Measurements from ENCODE around the gene TPM1. TPM values are rescaled to one million over a fixed set of nuclear protein-coding genes. Genes with fewer than 3 reads are reported as not detected.
A peak's percentile ranks its signal among the peaks of the same experiment; 100 is the strongest.

The TPM1 gene
- polyA plus RNA-seq, 1 of the 3 experiments (the other 2 are of a cell fraction): 1,371 TPM

DNA sequence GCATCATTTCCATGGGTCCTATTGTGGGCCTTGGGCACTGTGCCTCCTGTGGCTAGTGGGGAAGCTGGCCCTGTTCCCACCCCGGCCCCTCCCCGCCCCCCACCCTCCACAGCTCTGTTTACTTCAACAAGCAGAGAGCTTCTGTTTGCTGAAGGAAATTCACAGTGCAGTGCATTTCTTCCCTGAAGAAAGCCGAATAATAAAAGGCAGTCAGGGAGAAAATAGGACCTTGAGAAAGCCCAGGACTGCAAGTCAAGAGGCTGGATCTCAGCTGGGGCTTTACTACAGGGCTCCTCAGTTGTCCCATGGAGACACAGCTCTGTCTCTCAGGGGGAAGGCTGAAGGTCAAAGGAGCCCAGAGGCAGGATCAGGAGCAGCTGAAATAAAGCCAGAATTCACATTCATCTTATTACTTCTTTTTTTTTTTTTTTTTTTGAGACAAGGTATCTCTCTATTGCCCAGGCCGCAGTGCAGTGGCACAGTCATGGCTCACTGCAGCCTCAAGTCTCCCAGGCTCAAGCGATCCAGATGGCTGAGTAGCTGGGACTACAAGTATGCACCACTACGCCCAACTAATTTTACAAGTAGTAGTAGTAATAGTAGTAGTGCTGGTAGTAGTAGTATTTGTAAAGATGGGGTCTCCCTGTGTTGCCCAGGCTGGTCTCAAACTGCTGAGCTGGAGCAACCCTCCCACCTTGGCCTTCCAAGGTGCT lies 46.1 kb downstream of the TPM1 start:
- ChIA-PET CTCF (interaction anchor here (1.3 to 13.4 kb wide), 6 partner anchors 20 to 347 kb away, joined by 3 to 315 read pairs (median 13); partner anchors contain the start of gene TPM1), POLR2A (interaction anchor here (1.1 to 2.1 kb wide), 2 partner anchors 35 to 40 kb away, joined by 3 to 12 read pairs; no protein-coding TSS in a partner anchor)
- TF ChIP-seq NRF1 (IDR thresholded peaks at IDR 0.05; ENCODE audit: low read depth, low read length) (no peak), FOXM1 (IDR thresholded peaks at IDR 0.05; ENCODE audit: low read depth) (no peak), RFX5 (IDR thresholded peaks at IDR 0.05; ENCODE audit: low read length) (no peak), SMC3 (IDR thresholded peaks at IDR 0.05; ENCODE audit: low read depth, low read length) (no peak), CHD2 (IDR thresholded peaks at IDR 0.05; ENCODE audit: low read length, partially characterized antibody) (no peak), YY1 (IDR thresholded peaks at IDR 0.05; ENCODE audit: low read depth) (no peak), TAF1 (IDR thresholded peaks at IDR 0.05; ENCODE audit: borderline replicate concordance, low read depth, low read length) (no peak), TCF12 (IDR thresholded peaks at IDR 0.05) (no peak), NFIC (IDR thresholded peaks at IDR 0.05; ENCODE audit: borderline replicate concordance) (no peak), GABPA (IDR thresholded peaks at IDR 0.05; ENCODE audit: low read depth) (no peak), MXI1 (IDR thresholded peaks at IDR 0.05; ENCODE audit: low read depth, low read length) (no peak), SIN3A (IDR thresholded peaks at IDR 0.05; ENCODE audit: borderline replicate concordance, low read depth, low read length) (no peak)
- TF ChIP-seq, protein P1, sequence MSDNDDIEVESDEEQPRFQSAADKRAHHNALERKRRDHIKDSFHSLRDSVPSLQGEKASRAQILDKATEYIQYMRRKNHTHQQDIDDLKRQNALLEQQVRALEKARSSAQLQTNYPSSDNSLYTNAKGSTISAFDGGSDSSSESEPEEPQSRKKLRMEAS (IDR thresholded peaks at IDR 0.05; ENCODE audit: low read depth): no peak
- TF ChIP-seq, protein P2, sequence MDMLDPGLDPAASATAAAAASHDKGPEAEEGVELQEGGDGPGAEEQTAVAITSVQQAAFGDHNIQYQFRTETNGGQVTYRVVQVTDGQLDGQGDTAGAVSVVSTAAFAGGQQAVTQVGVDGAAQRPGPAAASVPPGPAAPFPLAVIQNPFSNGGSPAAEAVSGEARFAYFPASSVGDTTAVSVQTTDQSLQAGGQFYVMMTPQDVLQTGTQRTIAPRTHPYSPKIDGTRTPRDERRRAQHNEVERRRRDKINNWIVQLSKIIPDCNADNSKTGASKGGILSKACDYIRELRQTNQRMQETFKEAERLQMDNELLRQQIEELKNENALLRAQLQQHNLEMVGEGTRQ (IDR thresholded peaks at IDR 0.05; ENCODE audit: borderline replicate concordance, low read depth, low read length): no peak

DNA sequence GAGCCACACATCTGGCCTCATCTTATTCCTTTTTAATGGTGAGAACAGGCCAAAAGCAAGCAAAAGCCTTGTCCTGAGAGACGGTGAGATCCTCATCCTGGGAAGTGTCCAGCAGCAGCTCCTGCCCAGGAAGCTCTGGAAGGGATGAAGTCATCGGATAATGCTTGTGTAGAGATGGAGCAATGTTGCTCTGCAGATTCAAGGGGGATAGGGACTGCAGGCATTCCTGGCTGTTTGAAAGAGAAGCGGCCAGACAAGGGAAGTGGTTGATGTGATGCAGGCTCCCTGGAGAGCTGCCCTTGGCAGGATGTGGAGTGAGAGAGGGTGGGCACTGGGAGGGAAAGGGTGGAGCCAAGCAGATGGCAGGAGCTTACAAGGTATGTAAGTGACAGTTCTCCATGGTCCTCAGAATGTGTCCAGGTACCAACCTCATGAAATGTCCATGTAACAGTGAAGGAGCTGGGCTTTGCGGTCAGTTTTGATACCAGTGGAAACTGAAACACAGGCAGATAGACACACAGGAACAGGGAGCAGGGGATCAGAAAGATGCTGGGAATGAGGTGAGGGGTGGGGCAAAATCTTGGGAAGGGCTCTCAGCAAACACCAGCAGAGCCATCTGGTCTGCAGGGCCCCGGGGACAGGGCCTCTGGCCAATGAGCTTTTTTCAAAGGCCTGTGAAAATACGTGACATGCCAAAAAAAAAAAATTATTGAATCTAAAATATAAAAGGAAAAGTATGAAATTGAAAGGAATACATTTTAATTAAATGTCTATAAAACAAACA lies 46.9 kb downstream of the TPM1 start:
- Histone ChIP-seq H3K9ac (peak overlapping the region; percentile 66), H3K36me3 (replicated peaks in 1 of 2; ENCODE audit: control insufficient read depth in 1 of 2, insufficient read depth in 2 of 2, low read length in 1 of 2) (no peaks in the 10 kb centered on the region), H3K27me3 (ENCODE audit: insufficient read depth) (no peaks in the 10 kb centered on the region), H2AFZ (ENCODE audit: low read depth) (peak overlapping the region; percentile 12; the same call in 1 of the 2 replicates), H4K20me1 (ENCODE audit: insufficient read depth) (no peaks in the 10 kb centered on the region), H3F3A (replicated peaks; ENCODE audit: insufficient read depth) (peaks cover 36% of the 10 kb centered on the region), H3K9me2 (no peaks in the 10 kb centered on the region), H3K79me2 (ENCODE audit: insufficient read depth) (no peaks in the 10 kb centered on the region), H3K27ac (ENCODE audit: low read depth in 2 of 2, low read length in 1 of 2) (peak overlapping the region; percentile 98 to 100), H3K4me2 (peak overlapping the region; percentile 72), H3K4me3 (ENCODE audit: low read depth in 2 of 2, low read length in 1 of 2) (no peak overlapping the region), H3K4me1 (ENCODE audit: control insufficient read depth in 1 of 2, insufficient read depth in 2 of 2, low read depth in 1 of 2, low read length in 1 of 2) (peaks cover 23 to 37% of the 10 kb centered on the region in 2 experiments), H3K9me3 (no peaks in the 10 kb centered on the region)
- DNase-seq: peak; percentile 82
- POLR2A ChIA-PET: interaction anchor here (0.8 to 2.1 kb wide), 6 partner anchors 19 to 467 kb away, joined by 3 to 12 read pairs (median 3); partner anchors contain the start of gene TPM1
- WGBS (ENCODE audit: low lambda C conversion rate): 14% methylated on average over 6 of the region's 6 CpGs
- CTCF ChIA-PET: interaction anchor here (0.7 to 13.4 kb wide), 14 partner anchors 9 to 633 kb away, joined by 3 to 315 read pairs (median 4); partner anchors contain the start of gene TPM1
- TF ChIP-seq SMC3 (IDR thresholded peaks at IDR 0.05; ENCODE audit: low read depth, low read length): 0 out of 2 replicates have a peak, but pooled peaks have one; percentile 4
- TF ChIP-seq RAD21 (IDR thresholded peaks at IDR 0.05; ENCODE audit: low read length): peak; percentile 27; the same call in 1 of the 2 replicates
- TF ChIP-seq, protein P3, sequence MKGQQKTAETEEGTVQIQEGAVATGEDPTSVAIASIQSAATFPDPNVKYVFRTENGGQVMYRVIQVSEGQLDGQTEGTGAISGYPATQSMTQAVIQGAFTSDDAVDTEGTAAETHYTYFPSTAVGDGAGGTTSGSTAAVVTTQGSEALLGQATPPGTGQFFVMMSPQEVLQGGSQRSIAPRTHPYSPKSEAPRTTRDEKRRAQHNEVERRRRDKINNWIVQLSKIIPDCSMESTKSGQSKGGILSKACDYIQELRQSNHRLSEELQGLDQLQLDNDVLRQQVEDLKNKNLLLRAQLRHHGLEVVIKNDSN (IDR thresholded peaks at IDR 0.05; ENCODE audit: borderline replicate concordance, low read depth): no peak
- TF ChIP-seq NRF1 (IDR thresholded peaks at IDR 0.05; ENCODE audit: low read depth, low read length): no peak
- TF ChIP-seq FOSL2 (IDR thresholded peaks at IDR 0.05; ENCODE audit: borderline replicate concordance, low read depth): peak; percentile 60; the same call in 1 of the 2 replicates
- peak; percentile 92; the same call in 1 of the 2 replicates for TF ChIP-seq SIN3A (IDR thresholded peaks at IDR 0.05; ENCODE audit: borderline replicate concordance, low read depth, low read length)
- peak; percentile 83 for TF ChIP-seq JUND (IDR thresholded peaks at IDR 0.05)
- TF ChIP-seq EZH2phosphoT487 (IDR thresholded peaks at IDR 0.05; ENCODE audit: borderline replicate concordance, low read depth): no peak

More for the DNA sequence above, 46.1 kb downstream of the TPM1 start:
- Histone ChIP-seq H3K79me2 (ENCODE audit: insufficient read depth) (no peaks in the 10 kb centered on the region), H3K4me1 (ENCODE audit: control insufficient read depth in 1 of 2, insufficient read depth in 2 of 2, low read depth in 1 of 2, low read length in 1 of 2) (peaks cover 16 to 37% of the 10 kb centered on the region in 2 experiments), H3K36me3 (replicated peaks in 1 of 2; ENCODE audit: control insufficient read depth in 1 of 2, insufficient read depth in 2 of 2, low read length in 1 of 2) (no peaks in the 10 kb centered on the region), H3K9me2 (no peaks in the 10 kb centered on the region), H3K4me3 (ENCODE audit: low read depth in 2 of 2, low read length in 1 of 2) (no peak overlapping the region), H3K27me3 (ENCODE audit: insufficient read depth) (no peaks in the 10 kb centered on the region), H2AFZ (ENCODE audit: low read depth) (peak overlapping the region; percentile 12; the same call in 1 of the 2 replicates), H3K9me3 (no peaks in the 10 kb centered on the region), H3K4me2 (peak overlapping the region; percentile 72), H3K27ac (ENCODE audit: low read depth in 2 of 2, low read length in 1 of 2) (peak overlapping the region; percentile 98 to 100), H3F3A (replicated peaks; ENCODE audit: insufficient read depth) (peaks cover 28% of the 10 kb centered on the region), H4K20me1 (ENCODE audit: insufficient read depth) (no peaks in the 10 kb centered on the region), H3K9ac (peak overlapping the region; percentile 66)
- 55% methylated on average over 6 of the region's 6 CpGs for WGBS (ENCODE audit: low lambda C conversion rate)
- DNase-seq: no peak
